GM23248 (cell line): ENCODE results near the gene FAM227A. TPM values are rescaled to one million over a fixed set of nuclear protein-coding genes. Genes with fewer than 3 reads are reported as not detected.
"Not testable (repeated sequence)": the region's sequence is repeated elsewhere in the genome, so short reads cannot be mapped to it uniquely, and the experiment has no call there.

Experiments used
- DNase-seq: peaks from one replicate; pipeline ENCODE4 v3.0.0-alpha.2; 2015
- H2AFZ ChIP-seq: fragments of 200-600 bp; sonication (generic); 2 replicates; pipeline ENCODE4 v1.6.1; 2016; ENCODE audit warnings: antibody characterized with exemption
- H3F3A ChIP-seq: fragments of 200-600 bp; sonication (generic); 2 replicates; pipeline ENCODE4 v1.6.1; 2016; ENCODE audit warnings: mild to moderate bottlenecking, antibody characterized with exemption, mixed run types; ENCODE audit not compliant: insufficient read depth
- H3K27ac ChIP-seq: fragments of 200-600 bp; sonication (generic); 2 replicates; pipeline ENCODE4 v1.5.1; 2016; ENCODE audit warnings: mild to moderate bottlenecking
- H3K27me3 ChIP-seq: fragments of 200-600 bp; sonication (generic); replicated peaks from 2 replicates; pipeline ENCODE4 v1.6.1; 2016; ENCODE audit warnings: mild to moderate bottlenecking; ENCODE audit not compliant: insufficient read depth
- H3K36me3 ChIP-seq: fragments of 200-600 bp; sonication (generic); 2 replicates; pipeline ENCODE4 v1.6.1; 2016; ENCODE audit warnings: low read depth, mild to moderate bottlenecking
- H3K4me1 ChIP-seq: fragments of 200-600 bp; sonication (generic); 2 replicates; pipeline ENCODE4 v1.6.1; 2016; ENCODE audit warnings: mild to moderate bottlenecking; ENCODE audit not compliant: insufficient read depth
- H3K4me2 ChIP-seq: fragments of 200-600 bp; sonication (generic); one replicate; pipeline ENCODE4 v1.6.1; 2016; ENCODE audit warnings: mild to moderate bottlenecking; ENCODE audit not compliant: unreplicated experiment
- H3K4me3 ChIP-seq: fragments of 200-600 bp; sonication (generic); 2 replicates; pipeline ENCODE4 v1.5.1; 2016; ENCODE audit warnings: mild to moderate bottlenecking
- H3K79me2 ChIP-seq: fragments of 200-600 bp; sonication (generic); 2 replicates; pipeline ENCODE4 v1.6.1; 2016; ENCODE audit warnings: mild to moderate bottlenecking; ENCODE audit not compliant: insufficient read depth
- H3K9ac ChIP-seq: fragments of 200-600 bp; sonication (generic); 2 replicates; pipeline ENCODE4 v1.6.1; 2016; ENCODE audit warnings: mild to moderate bottlenecking
- H3K9me2 ChIP-seq: fragments of 200-600 bp; sonication (generic); 2 replicates; pipeline ENCODE4 v1.6.1; 2016; ENCODE audit warnings: mixed run types, mild to moderate bottlenecking, moderate library complexity; ENCODE audit not compliant: insufficient read depth
- H3K9me3 ChIP-seq: fragments of 200-600 bp; sonication (generic); one replicate; pipeline ENCODE4 v1.6.1; 2017; ENCODE audit warnings: low read depth
- H4K20me1 ChIP-seq: fragments of 200-600 bp; sonication (generic); 2 replicates; pipeline ENCODE4 v1.6.0; 2016; ENCODE audit not compliant: insufficient read depth
- EZH2 ChIP-seq: fragments of 200-600 bp; sonication (generic); IDR thresholded peaks from 2 replicates; pipeline ENCODE4 v1.6.1; 2018; ENCODE audit warnings: antibody characterized with exemption, mild to moderate bottlenecking; ENCODE audit not compliant: insufficient read depth, poor library complexity, severe bottlenecking
- EZH2phosphoT487 ChIP-seq: fragments of 200-600 bp; sonication (generic); IDR thresholded peaks from 2 replicates; pipeline ENCODE4 v1.6.1; 2018; ENCODE audit warnings: antibody characterized with exemption, moderate library complexity, mild to moderate bottlenecking, low read depth; ENCODE audit not compliant: insufficient read depth
- WGBS, 2 experiments: methylation state at CpG; one replicate each; pipeline ENCODE4 v1.1.6; 2015 to 2017; ENCODE audit warnings: low lambda C conversion rate in 2 of 2, low coverage in 1 of 2; ENCODE audit errors: missing lambda C conversion rate in 2 of 2; 5-methylcytosine and 5-hydroxymethylcytosine counted together
- in situ Hi-C: fragments of 300-500 bp; cut with MboI; formaldehyde crosslinking; loops from 2 replicates; pipeline ENCODE4 v1.15.0; 2020
- polyA plus RNA-seq: library from polyadenylated mRNA; unstranded; fragments of >200 nt; fragmentation: Nextera tagmentation; extraction: Ambion mirVana; gene quantifications from 2 replicates; pipeline ENCODE4 v1.2.1, GENCODE V29; 2016
- total RNA-seq: library from RNA; depleted of rRNA; stranded (reverse); fragments of >200 nt; shearing (Covaris generic); gene quantifications from 2 replicates; pipeline ENCODE4 v1.2.3, GENCODE V29; 2014

Gene FAM227A
- total and polyA plus RNA-seq, 2 experiments from 2014 or later = 0.93 to 2.1 TPM

DNA sequence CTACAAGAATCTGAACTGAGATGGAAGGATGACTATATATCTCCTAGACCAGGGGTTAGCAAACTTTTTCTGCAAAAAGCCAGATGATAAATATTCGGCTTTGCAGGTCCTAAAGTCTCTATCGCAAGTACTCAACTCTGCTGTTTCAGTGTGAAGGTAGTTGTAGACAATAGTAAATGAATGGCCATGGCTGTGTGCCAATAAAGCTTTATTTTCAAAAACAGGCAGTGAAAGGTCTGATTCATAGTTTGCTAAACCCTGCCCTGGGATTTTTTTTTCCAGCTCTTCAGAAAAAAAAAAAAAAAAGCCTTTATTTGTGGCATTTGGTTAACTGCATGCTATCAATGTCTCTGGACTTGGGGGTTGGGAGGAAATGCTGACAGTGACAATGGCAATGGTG is 37.5 kb downstream of the FAM227A start:
- no peaks in the 10 kb centered on the region for H3K79me2 ChIP-seq
- TF ChIP-seq EZH2 (no peak), EZH2phosphoT487 (no peak)
- no peak overlapping the region for H2AFZ ChIP-seq
- no peak for DNase-seq
- H3F3A ChIP-seq = no peaks in the 10 kb centered on the region
- H3K9me3 ChIP-seq = no peaks in the 10 kb centered on the region
- no peaks in the 10 kb centered on the region for H3K4me1 ChIP-seq
- 90 to 95% methylated on average over 2 of the region's 2 CpGs for WGBS, 2 experiments
- H3K27ac ChIP-seq = no peak overlapping the region
- H3K9me2 ChIP-seq = no peaks in the 10 kb centered on the region
- no peaks in the 10 kb centered on the region for H4K20me1 ChIP-seq
- no peak overlapping the region for H3K4me2 ChIP-seq
- H3K36me3 ChIP-seq = no peaks in the 10 kb centered on the region
- in situ Hi-C loops = no loop called here
- no peak overlapping the region for H3K9ac ChIP-seq
- H3K27me3 ChIP-seq = no peaks in the 10 kb centered on the region
- H3K4me3 ChIP-seq = no peak overlapping the region

DNA sequence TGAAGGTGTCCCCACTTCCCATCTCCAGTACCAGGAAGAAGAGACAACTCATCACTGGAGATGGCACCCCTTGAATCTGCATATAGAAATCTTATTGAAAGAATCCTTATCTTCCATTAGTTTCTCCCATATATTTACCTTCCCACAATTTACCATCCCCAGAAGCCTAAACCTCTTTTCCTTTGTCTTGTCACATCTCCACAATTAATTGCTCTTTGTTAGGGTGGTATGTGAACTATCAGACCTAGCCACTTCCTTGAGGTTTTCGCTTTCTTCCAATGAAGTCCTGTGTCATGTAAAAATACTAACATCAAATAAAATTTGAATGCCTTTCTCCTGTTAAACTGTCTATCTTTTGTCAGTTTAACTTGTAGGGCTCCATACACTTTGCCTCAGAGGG is 37.9 kb downstream of the FAM227A start:
- no peaks in the 10 kb centered on the region for H3K4me1 ChIP-seq
- WGBS, 2 experiments = 92 to 100% methylated on average over 1 of the region's 1 CpG
- no peak for TF ChIP-seq EZH2
- no peak for TF ChIP-seq EZH2phosphoT487
- no peaks in the 10 kb centered on the region for H3F3A ChIP-seq
- no peaks in the 10 kb centered on the region for H3K36me3 ChIP-seq
- no peak overlapping the region for H3K4me2 ChIP-seq
- no peaks in the 10 kb centered on the region for H3K9me2 ChIP-seq
- no peaks in the 10 kb centered on the region for H3K9me3 ChIP-seq
- H3K9ac ChIP-seq = no peak overlapping the region
- H3K4me3 ChIP-seq = no peak overlapping the region
- no peak for DNase-seq
- H3K27ac ChIP-seq = no peak overlapping the region
- no peaks in the 10 kb centered on the region for H3K79me2 ChIP-seq
- H4K20me1 ChIP-seq = no peaks in the 10 kb centered on the region
- no peaks in the 10 kb centered on the region for H3K27me3 ChIP-seq
- no peak overlapping the region for H2AFZ ChIP-seq
- in situ Hi-C loops = no loop called here

DNA sequence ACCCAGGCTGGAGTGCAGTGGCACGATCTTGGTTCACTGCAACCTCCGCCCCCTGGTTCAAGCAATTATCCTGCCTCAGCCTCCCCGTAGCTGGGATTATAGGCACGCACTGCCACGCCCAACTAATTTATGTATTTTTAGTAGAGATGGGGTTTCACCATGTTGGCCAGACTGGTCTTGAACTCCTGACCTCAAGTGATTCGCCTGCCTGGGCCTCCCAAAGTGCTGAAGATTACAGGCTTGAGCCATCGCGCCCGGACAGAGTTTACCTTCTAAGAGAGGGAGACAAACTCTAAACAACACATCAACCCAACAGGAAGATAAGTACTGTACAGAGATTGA is 41.2 kb downstream of the FAM227A start:
- H2AFZ ChIP-seq, H4K20me1 ChIP-seq, in situ Hi-C loops, H3K79me2 ChIP-seq, H3K9me2 ChIP-seq, H3K4me1 ChIP-seq, H3K27ac ChIP-seq, H3K4me2 ChIP-seq, H3F3A ChIP-seq, H3K36me3 ChIP-seq, H3K27me3 ChIP-seq, H3K9me3 ChIP-seq, DNase-seq, H3K4me3 ChIP-seq, H3K9ac ChIP-seq: not testable (repeated sequence)
- WGBS, 2 experiments = 88 to 96% methylated on average over 9 of the region's 9 CpGs

DNA sequence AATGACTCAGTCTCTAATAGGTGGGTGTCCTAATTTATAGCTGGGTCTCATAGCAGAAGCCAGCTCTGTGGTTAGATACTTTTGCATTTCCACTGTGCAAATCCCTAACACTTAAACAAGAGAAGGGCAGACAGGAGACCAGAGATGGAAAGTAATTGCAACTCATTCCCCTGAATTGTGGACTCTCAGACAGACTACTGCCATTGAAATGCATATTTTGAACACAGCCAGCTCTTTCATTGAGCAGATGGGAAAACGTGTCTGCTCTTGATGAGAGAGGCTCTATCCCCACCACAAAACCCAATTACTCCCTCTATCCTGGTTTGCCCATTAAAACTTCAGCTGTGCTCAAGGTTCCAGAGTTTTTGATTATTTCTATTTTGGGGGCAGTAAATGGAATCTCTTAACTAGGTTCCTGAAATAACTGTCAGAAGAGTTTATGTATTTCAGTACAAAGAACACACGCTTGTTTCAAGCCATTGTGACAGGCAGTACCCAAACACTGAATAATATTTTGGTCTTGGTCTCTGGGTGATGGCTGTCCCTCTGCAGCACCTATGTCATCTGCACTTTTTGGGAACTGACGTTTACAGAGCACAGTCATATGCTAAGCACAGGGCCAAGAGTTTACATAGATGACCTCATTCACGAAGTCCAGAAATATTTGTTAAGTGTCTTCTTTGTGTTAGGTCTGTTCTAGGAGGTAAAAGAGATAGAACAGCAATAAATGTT is 41.7 kb downstream of the FAM227A start:
- Histone ChIP-seq H3F3A (no peaks in the 10 kb centered on the region), H3K4me3 (no peak overlapping the region), H3K9me2 (no peaks in the 10 kb centered on the region), H3K36me3 (no peaks in the 10 kb centered on the region), H3K4me2 (no peak overlapping the region), H3K79me2 (no peaks in the 10 kb centered on the region), H3K4me1 (no peaks in the 10 kb centered on the region), H3K9ac (no peak overlapping the region), H4K20me1 (no peaks in the 10 kb centered on the region), H3K27me3 (no peaks in the 10 kb centered on the region), H3K9me3 (no peaks in the 10 kb centered on the region), H3K27ac (no peak overlapping the region), H2AFZ (no peak overlapping the region)
- WGBS, 2 experiments = 64 to 65% methylated on average over 4 of the region's 4 CpGs
- TF ChIP-seq EZH2phosphoT487 = no peak
- peak; percentile 28 for DNase-seq
- in situ Hi-C loops = no loop called here

DNA sequence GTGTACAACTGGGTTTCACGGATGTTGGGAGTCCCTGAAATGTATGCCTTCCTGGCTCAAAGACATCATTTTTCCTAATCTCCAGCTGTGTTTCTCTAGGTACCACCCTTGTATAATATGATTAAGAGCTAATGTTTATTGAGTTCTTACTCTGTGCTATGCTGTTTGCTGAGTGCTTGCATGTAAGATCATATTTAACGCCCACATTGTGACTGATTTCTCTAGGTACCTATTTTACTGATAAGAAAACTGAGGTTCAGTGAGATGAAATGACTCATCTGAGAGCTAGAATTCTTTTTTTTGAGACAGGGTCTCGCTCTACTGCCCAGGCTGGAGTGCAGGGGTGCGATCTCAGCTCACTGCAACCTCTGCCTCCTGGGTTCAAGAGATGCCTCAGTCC is 42.6 kb downstream of the FAM227A start:
- no peak overlapping the region for H3K27ac ChIP-seq
- H3K9me3 ChIP-seq = no peaks in the 10 kb centered on the region
- no peaks in the 10 kb centered on the region for H3K4me1 ChIP-seq
- H3K9me2 ChIP-seq = no peaks in the 10 kb centered on the region
- no peak overlapping the region for H3K9ac ChIP-seq
- in situ Hi-C loops = no loop called here
- H3K27me3 ChIP-seq = no peaks in the 10 kb centered on the region
- H3K4me2 ChIP-seq = no peak overlapping the region
- no peaks in the 10 kb centered on the region for H3F3A ChIP-seq
- H2AFZ ChIP-seq = no peak overlapping the region
- 86 to 93% methylated on average over 4 of the region's 4 CpGs for WGBS, 2 experiments
- no peak overlapping the region for H3K4me3 ChIP-seq
- H4K20me1 ChIP-seq = no peaks in the 10 kb centered on the region
- no peaks in the 10 kb centered on the region for H3K79me2 ChIP-seq
- DNase-seq = no peak
- H3K36me3 ChIP-seq = no peaks in the 10 kb centered on the region
- TF ChIP-seq EZH2phosphoT487 = no peak
- TF ChIP-seq EZH2 = no peak
